Measurements from ENCODE around the gene TSPAN14. TPM values are rescaled to one million over a fixed set of nuclear protein-coding genes. Genes with fewer than 3 reads are reported as not detected.

The TSPAN14 gene
- total RNA-seq, 4 donors from 2014 or later: 37.1 to 110 (median 66.1) TPM

- H3K36me3 ChIP-seq: no peaks in the 10 kb centered on the region
- no peaks in the 10 kb centered on the region for H3K9me3 ChIP-seq
- no peak overlapping the region for H3K27ac ChIP-seq
- H3K4me3 ChIP-seq: no peak overlapping the region
- H3K27me3 ChIP-seq: no peaks in the 10 kb centered on the region
- peaks cover 0 to 10% of the 10 kb centered on the region in 2 donors for H3K4me1 ChIP-seq
- TF ChIP-seq POLR2A (IDR thresholded peaks at IDR 0.05) (no peak), CTCF (IDR thresholded peaks at IDR 0.05) (no peak)
- intact Hi-C loops (cut with DNase I; ENCODE audit: low total_unique reads): no loop called here
- no peak for DNase-seq
Measured at GRCh38 chr10:80471001-80471400, 16.9 kb downstream of the TSPAN14 start.

GRCh38 chr10:80471715-80472233, 17.7 kb downstream of the TSPAN14 start:
- no peak for DNase-seq
- Histone ChIP-seq H3K4me1 (peaks cover 0 to 10% of the 10 kb centered on the region in 2 donors), H3K27ac (no peak overlapping the region), H3K9me3 (no peaks in the 10 kb centered on the region), H3K36me3 (no peaks in the 10 kb centered on the region), H3K4me3 (no peak overlapping the region), H3K27me3 (no peaks in the 10 kb centered on the region)
- intact Hi-C loops (cut with DNase I; ENCODE audit: low total_unique reads): no loop called here
- no peak for TF ChIP-seq POLR2A (IDR thresholded peaks at IDR 0.05)
- TF ChIP-seq CTCF (IDR thresholded peaks at IDR 0.05): no peak

GRCh38 chr10:80472234-80473095, 18.4 kb downstream of the TSPAN14 start:
- intact Hi-C loops (cut with DNase I; ENCODE audit: low total_unique reads): no loop called here
- DNase-seq: no peak
- peak overlapping the region in 1 of 2 donors; percentile 1 for H3K27ac ChIP-seq
- no peaks in the 10 kb centered on the region for H3K36me3 ChIP-seq
- no peaks in the 10 kb centered on the region for H3K9me3 ChIP-seq
- H3K4me3 ChIP-seq: no peak overlapping the region
- H3K27me3 ChIP-seq: no peaks in the 10 kb centered on the region
- TF ChIP-seq CTCF (IDR thresholded peaks at IDR 0.05) (no peak), POLR2A (IDR thresholded peaks at IDR 0.05) (no peak)
- H3K4me1 ChIP-seq: peaks cover 0 to 10% of the 10 kb centered on the region in 2 donors

GRCh38 chr10:80473096-80473657, 19.1 kb downstream of the TSPAN14 start:
- Histone ChIP-seq H3K4me1 (peaks cover 0 to 3% of the 10 kb centered on the region in 2 donors), H3K27ac (peak overlapping the region in 1 of 2 donors; percentile 1), H3K9me3 (peaks cover 0 to 2% of the 10 kb centered on the region in 2 donors), H3K36me3 (no peaks in the 10 kb centered on the region), H3K4me3 (no peak overlapping the region), H3K27me3 (no peaks in the 10 kb centered on the region)
- intact Hi-C loops (cut with DNase I; ENCODE audit: low total_unique reads): no loop called here
- no peak for TF ChIP-seq CTCF (IDR thresholded peaks at IDR 0.05)
- TF ChIP-seq POLR2A (IDR thresholded peaks at IDR 0.05): no peak
- no peak for DNase-seq
